ENCODE results near the gene LCTL. TPM values are rescaled to one million over a fixed set of nuclear protein-coding genes. Genes with fewer than 3 reads are reported as not detected.

Gene LCTL
- total and polyA plus RNA-seq, 8 donors: 0.26 to 0.56 (median 0.43) TPM; not detected in 1

GRCh38 chr15:66611257-66612053 is 45.7 kb upstream of the LCTL start:
- TF ChIP-seq, protein P1, sequence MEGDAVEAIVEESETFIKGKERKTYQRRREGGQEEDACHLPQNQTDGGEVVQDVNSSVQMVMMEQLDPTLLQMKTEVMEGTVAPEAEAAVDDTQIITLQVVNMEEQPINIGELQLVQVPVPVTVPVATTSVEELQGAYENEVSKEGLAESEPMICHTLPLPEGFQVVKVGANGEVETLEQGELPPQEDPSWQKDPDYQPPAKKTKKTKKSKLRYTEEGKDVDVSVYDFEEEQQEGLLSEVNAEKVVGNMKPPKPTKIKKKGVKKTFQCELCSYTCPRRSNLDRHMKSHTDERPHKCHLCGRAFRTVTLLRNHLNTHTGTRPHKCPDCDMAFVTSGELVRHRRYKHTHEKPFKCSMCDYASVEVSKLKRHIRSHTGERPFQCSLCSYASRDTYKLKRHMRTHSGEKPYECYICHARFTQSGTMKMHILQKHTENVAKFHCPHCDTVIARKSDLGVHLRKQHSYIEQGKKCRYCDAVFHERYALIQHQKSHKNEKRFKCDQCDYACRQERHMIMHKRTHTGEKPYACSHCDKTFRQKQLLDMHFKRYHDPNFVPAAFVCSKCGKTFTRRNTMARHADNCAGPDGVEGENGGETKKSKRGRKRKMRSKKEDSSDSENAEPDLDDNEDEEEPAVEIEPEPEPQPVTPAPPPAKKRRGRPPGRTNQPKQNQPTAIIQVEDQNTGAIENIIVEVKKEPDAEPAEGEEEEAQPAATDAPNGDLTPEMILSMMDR (IDR thresholded peaks at IDR 0.05): no peak
- no peaks in the 10 kb centered on the region for H3K36me3 ChIP-seq
- no peaks in the 10 kb centered on the region for H3K27me3 ChIP-seq
- H3K4me1 ChIP-seq: peaks cover 3 to 34% of the 10 kb centered on the region in 2 donors
- peak; percentile 83 for ATAC-seq
- H3K27ac ChIP-seq: no peak overlapping the region
- H3K4me3 ChIP-seq: no peak overlapping the region
- no peaks in the 10 kb centered on the region for H3K9me3 ChIP-seq
- intact Hi-C loops (cut with DNase I): loop anchor here in 1 of 2 donors (10.0 kb wide), 1 partner anchor 163 kb away; no protein-coding TSS in a partner anchor
- peak in 3 of 4 donors; percentile 43 to 76 (median 73) for DNase-seq

DNA sequence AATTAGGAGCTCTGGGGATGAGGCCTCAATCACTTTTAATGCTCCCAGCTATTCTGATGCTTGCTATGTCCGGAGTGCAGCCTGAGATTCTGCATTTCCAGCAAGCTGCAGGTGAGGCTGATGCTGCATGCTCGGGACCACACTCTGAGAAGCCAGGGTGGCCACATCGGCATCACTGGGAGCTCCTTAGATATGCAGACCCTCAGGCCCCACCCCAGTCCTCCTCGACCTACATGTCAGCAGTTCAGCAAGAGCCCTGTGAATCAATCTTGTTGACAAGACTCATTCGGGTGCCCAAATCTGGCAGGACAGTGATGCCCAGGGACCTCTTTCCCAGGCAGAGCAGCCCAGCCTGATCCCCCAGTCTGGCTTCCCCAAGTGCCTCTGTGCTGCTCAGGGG is 44.1 kb upstream of the LCTL start:
- H3K4me3 ChIP-seq: no peak overlapping the region
- no peaks in the 10 kb centered on the region for H3K9me3 ChIP-seq
- H3K27me3 ChIP-seq: no peaks in the 10 kb centered on the region
- ATAC-seq: no peak
- H3K27ac ChIP-seq: no peak overlapping the region
- H3K36me3 ChIP-seq: no peaks in the 10 kb centered on the region
- peaks cover under 1 to 18% of the 10 kb centered on the region in 2 donors for H3K4me1 ChIP-seq
- intact Hi-C loops (cut with DNase I): loop anchor here in 1 of 2 donors (10.0 kb wide), 1 partner anchor 165 kb away; no protein-coding TSS in a partner anchor
- TF ChIP-seq, protein P1 (IDR thresholded peaks at IDR 0.05): no peak
- DNase-seq: no peak

- intact Hi-C loops (cut with DNase I): no loop called here
Measured at GRCh38 chr15:66608881-66609280, 43.1 kb upstream of the LCTL start.

GRCh38 chr15:66608159-66608558 is 42.4 kb upstream of the LCTL start:
- Histone ChIP-seq H3K9me3 (no peaks in the 10 kb centered on the region), H3K27ac (no peak overlapping the region), H3K4me3 (no peak overlapping the region), H3K4me1 (peaks cover 0 to 1% of the 10 kb centered on the region in 2 donors), H3K27me3 (no peaks in the 10 kb centered on the region), H3K36me3 (no peaks in the 10 kb centered on the region)
- TF ChIP-seq, protein P1 (IDR thresholded peaks at IDR 0.05): no peak
- DNase-seq (no peak), ATAC-seq (no peak)
- intact Hi-C loops (cut with DNase I): no loop called here

More at GRCh38 chr15:66608881-66609280, 43.1 kb upstream of the LCTL start:
- TF ChIP-seq, protein P1 (IDR thresholded peaks at IDR 0.05): no peak
- no peaks in the 10 kb centered on the region for H3K27me3 ChIP-seq
- no peaks in the 10 kb centered on the region for H3K36me3 ChIP-seq
- no peak for ATAC-seq
- DNase-seq: no peak
- H3K27ac ChIP-seq: no peak overlapping the region
- no peak overlapping the region for H3K4me3 ChIP-seq
- H3K4me1 ChIP-seq: peaks cover 0 to 8% of the 10 kb centered on the region in 2 donors
- H3K9me3 ChIP-seq: no peaks in the 10 kb centered on the region

All from left lung (tissue), 10 donors.